CD14-positive monocyte (primary cell): ENCODE data around the gene CCM2. TPM values are rescaled to one million over a fixed set of nuclear protein-coding genes. Genes with fewer than 3 reads are reported as not detected.

Experiments
- DNase-seq, 3 donors: peaks; one replicate each; pipeline ENCODE4 v3.0.0-alpha.2; 2011 to 2022
- H2AFZ ChIP-seq: 2 replicates; pipeline ENCODE4 v1.6.0; 2012; ENCODE audit warnings: mild to moderate bottlenecking, low read depth, low read length, inconsistent platforms; ENCODE audit not compliant: insufficient read depth, poor library complexity, severe bottlenecking
- H3K27ac ChIP-seq, 2 donors: 1 replicate in 1 of 2; 2 replicates in 1 of 2; pipeline ENCODE4 v1.5.1; 2012 to 2013; ENCODE audit warnings: low read length in 2 of 2, control low read depth in 1 of 2, inconsistent platforms in 1 of 2, low read depth in 1 of 2, mild to moderate bottlenecking in 1 of 2
- H3K27me3 ChIP-seq, 2 donors: one replicate each; pipeline versions ENCODE4 v1.6.0 to v1.6.1; 2011 to 2013; ENCODE audit warnings: low read length in 2 of 2; ENCODE audit not compliant: control insufficient read depth in 2 of 2, insufficient read depth in 2 of 2
- H3K36me3 ChIP-seq, 2 donors: replicated peaks in 1 of 2; 1 replicate in 1 of 2; 2 replicates in 1 of 2; pipeline versions ENCODE4 v1.5.1 to v1.6.1; 2012 to 2013; ENCODE audit warnings: low read length in 2 of 2, control low read depth in 1 of 2, inconsistent platforms in 1 of 2, mild to moderate bottlenecking in 1 of 2; ENCODE audit not compliant: insufficient read depth in 2 of 2, control insufficient read depth in 1 of 2
- H3K4me1 ChIP-seq, 2 donors: 1 replicate in 1 of 2; 2 replicates in 1 of 2; pipeline versions ENCODE4 v1.5.1 to v1.6.1; 2012 to 2013; ENCODE audit warnings: low read length in 2 of 2, control low read depth in 1 of 2, inconsistent platforms in 1 of 2, mild to moderate bottlenecking in 1 of 2, moderate library complexity in 1 of 2; ENCODE audit not compliant: insufficient read depth in 2 of 2, control insufficient read depth in 1 of 2
- H3K4me2 ChIP-seq: replicated peaks from 2 replicates; pipeline ENCODE3; 2012; ENCODE audit warnings: low read length, moderate library complexity, mild to moderate bottlenecking; ENCODE audit not compliant: poor library complexity, severe bottlenecking; ENCODE audit errors: extremely low read depth
- H3K4me3 ChIP-seq, 3 experiments: fragments of 200-600 bp in 1 of 3; sonication (generic) in 1 of 3; replicated peaks in 1 of 3; 1 replicate in 2 of 3; 2 replicates in 1 of 3; pipeline ENCODE4 v1.5.1; 2011 to 2013; ENCODE audit warnings: low read length in 3 of 3, mild to moderate bottlenecking in 3 of 3, control low read depth in 2 of 3, low read depth in 2 of 3, inconsistent platforms in 1 of 3, moderate library complexity in 1 of 3
- H3K79me2 ChIP-seq: 2 replicates; pipeline ENCODE4 v1.6.0; 2012; ENCODE audit warnings: mild to moderate bottlenecking, control low read depth, inconsistent platforms, low read length, moderate library complexity; ENCODE audit not compliant: insufficient read depth
- H3K9ac ChIP-seq: 2 replicates; pipeline ENCODE4 v1.6.0; 2017; ENCODE audit warnings: low read length, mild to moderate bottlenecking; ENCODE audit not compliant: insufficient read depth, poor library complexity, severe bottlenecking
- H3K9me3 ChIP-seq, 2 donors: replicated peaks in 1 of 2; 1 replicate in 1 of 2; 2 replicates in 1 of 2; pipeline versions ENCODE4 v1.5.1 to v1.6.1; 2012 to 2013; ENCODE audit warnings: low read length in 2 of 2, control low read depth in 1 of 2; ENCODE audit not compliant: control insufficient read depth in 1 of 2, insufficient read depth in 1 of 2
- H4K20me1 ChIP-seq: 2 replicates; pipeline ENCODE4 v1.6.0; 2012; ENCODE audit warnings: mild to moderate bottlenecking, low read length, control low read depth, moderate library complexity; ENCODE audit not compliant: insufficient read depth
- H3K27ac Mint-ChIP-seq, 7 donors: one replicate each; pipeline ENCODE4 v1.8.0; 2020; ENCODE audit warnings: mild to moderate bottlenecking in 7 of 7, mixed read lengths in 7 of 7, moderate library complexity in 6 of 7, inconsistent platforms in 2 of 7
- H3K27me3 Mint-ChIP-seq, 3 donors: one replicate each; pipeline ENCODE4 v1.8.0; 2021 to 2022; ENCODE audit warnings: low read depth in 3 of 3, mild to moderate bottlenecking in 3 of 3, mixed read lengths in 3 of 3, moderate library complexity in 3 of 3, inconsistent platforms in 1 of 3
- H3K36me3 Mint-ChIP-seq, 2 donors: one replicate each; pipeline ENCODE4 v1.8.0; 2020; ENCODE audit warnings: mixed read lengths in 2 of 2, inconsistent platforms in 1 of 2, mild to moderate bottlenecking in 1 of 2
- H3K4me1 Mint-ChIP-seq: one replicate; pipeline ENCODE4 v1.8.0; 2020; ENCODE audit warnings: mild to moderate bottlenecking, mixed read lengths
- H3K4me3 Mint-ChIP-seq, 2 donors: one replicate each; pipeline ENCODE4 v1.8.0; 2020; ENCODE audit warnings: mild to moderate bottlenecking in 2 of 2, mixed read lengths in 2 of 2, moderate library complexity in 1 of 2
- H3K9me3 Mint-ChIP-seq, 7 donors: one replicate each; pipeline ENCODE4 v1.8.0; 2020 to 2022; ENCODE audit warnings: mixed read lengths in 7 of 7, mild to moderate bottlenecking in 6 of 7, moderate library complexity in 6 of 7, inconsistent platforms in 2 of 7
- WGBS: methylation state at CpG from one replicate; pipeline ENCODE4 v1.1.5; 2013; ENCODE audit warnings: missing lambda C conversion rate; ENCODE audit not compliant: insufficient coverage; 5-methylcytosine and 5-hydroxymethylcytosine counted together
- intact Hi-C, 2 donors: fragments of 100-400 bp; cut with micrococcal nuclease; formaldehyde crosslinking; loops; one replicate each; pipeline versions ENCODE4 v1.15.0 to v1.15.1; 2023
- polyA plus RNA-seq, 3 donors: library from polyadenylated mRNA; depleted of rRNA in 1 of 3; unstranded in 2 of 3; stranded (reverse) in 1 of 3; fragments of 300-500 nt in 2 of 3; fragments of >200 nt in 1 of 3; fragmentation: Illumina TruSeq in 2 of 3; gene quantifications; 1 replicate in 2 of 3; 2 replicates in 1 of 3; pipeline ENCODE4 v1.2.3, GENCODE V29; 2012 to 2021
- TF ChIP-seq, protein P1 (sequence below): fragments of 200-600 bp; IDR thresholded peaks from one replicate; pipeline ENCODE4 v1.8.0; 2022; ENCODE audit warnings: antibody characterized with exemption, mild to moderate bottlenecking

Gene CCM2
- polyA plus RNA-seq, 3 donors, result 38.5 to 102 (median 51.4) TPM

DNA sequence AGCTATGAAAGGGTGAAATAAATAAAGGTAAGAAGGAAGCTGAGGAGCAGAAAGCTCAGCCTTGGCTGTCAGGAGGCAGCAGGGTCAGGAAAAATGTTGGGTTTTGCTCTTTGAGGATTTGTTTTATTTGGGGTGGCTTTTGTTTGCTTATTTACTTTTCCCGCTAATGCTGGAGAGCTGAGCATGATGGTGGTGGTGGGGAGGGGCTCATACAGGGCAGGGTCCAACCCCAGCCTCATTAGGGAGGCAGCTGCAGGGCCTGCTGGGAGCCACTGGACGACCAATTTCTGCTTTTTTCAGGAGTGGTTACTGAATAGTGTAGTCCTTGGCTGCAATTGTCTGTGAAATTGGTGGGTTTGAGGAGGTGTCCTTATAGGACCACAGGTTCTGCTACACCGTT lies 36.3 kb downstream of the CCM2 start:
- H4K20me1 ChIP-seq, result peaks cover 99% of the 10 kb centered on the region
- peak overlapping the region; percentile 38 for H3K4me2 ChIP-seq
- no peak overlapping the region for H2AFZ ChIP-seq
- H3K9me3 Mint-ChIP-seq, result no peaks in the 10 kb centered on the region
- H3K27ac ChIP-seq, result peak overlapping the region in 1 of 2 donors; percentile 61
- no peaks in the 10 kb centered on the region for H3K9me3 ChIP-seq
- H3K27ac Mint-ChIP-seq, result peak overlapping the region in 6 of 7 donors; percentile 53 to 88 (median 78)
- WGBS, result 18% methylated on average over 3 of the region's 3 CpGs
- TF ChIP-seq, protein P1, sequence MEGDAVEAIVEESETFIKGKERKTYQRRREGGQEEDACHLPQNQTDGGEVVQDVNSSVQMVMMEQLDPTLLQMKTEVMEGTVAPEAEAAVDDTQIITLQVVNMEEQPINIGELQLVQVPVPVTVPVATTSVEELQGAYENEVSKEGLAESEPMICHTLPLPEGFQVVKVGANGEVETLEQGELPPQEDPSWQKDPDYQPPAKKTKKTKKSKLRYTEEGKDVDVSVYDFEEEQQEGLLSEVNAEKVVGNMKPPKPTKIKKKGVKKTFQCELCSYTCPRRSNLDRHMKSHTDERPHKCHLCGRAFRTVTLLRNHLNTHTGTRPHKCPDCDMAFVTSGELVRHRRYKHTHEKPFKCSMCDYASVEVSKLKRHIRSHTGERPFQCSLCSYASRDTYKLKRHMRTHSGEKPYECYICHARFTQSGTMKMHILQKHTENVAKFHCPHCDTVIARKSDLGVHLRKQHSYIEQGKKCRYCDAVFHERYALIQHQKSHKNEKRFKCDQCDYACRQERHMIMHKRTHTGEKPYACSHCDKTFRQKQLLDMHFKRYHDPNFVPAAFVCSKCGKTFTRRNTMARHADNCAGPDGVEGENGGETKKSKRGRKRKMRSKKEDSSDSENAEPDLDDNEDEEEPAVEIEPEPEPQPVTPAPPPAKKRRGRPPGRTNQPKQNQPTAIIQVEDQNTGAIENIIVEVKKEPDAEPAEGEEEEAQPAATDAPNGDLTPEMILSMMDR, result no peak
- peak overlapping the region; percentile 9 to 61 for H3K4me3 Mint-ChIP-seq
- H3K4me1 ChIP-seq, result peaks cover 17 to 36% of the 10 kb centered on the region in 2 donors
- peaks cover 49% of the 10 kb centered on the region for H3K4me1 Mint-ChIP-seq
- peak overlapping the region in 1 of 3 experiments; percentile 2 for H3K4me3 ChIP-seq
- H3K9ac ChIP-seq, result no peak overlapping the region
- intact Hi-C loops, result no loop called here
- H3K36me3 ChIP-seq, result peaks cover 35 to 50% of the 10 kb centered on the region in 2 donors
- H3K79me2 ChIP-seq, result peaks cover 88% of the 10 kb centered on the region
- H3K27me3 Mint-ChIP-seq, result peaks cover 0 to 2% (median 2%) of the 10 kb centered on the region in 3 donors
- no peak for DNase-seq
- H3K27me3 ChIP-seq, result no peaks in the 10 kb centered on the region
- peaks cover 44 to 77% of the 10 kb centered on the region in 2 donors for H3K36me3 Mint-ChIP-seq

DNA sequence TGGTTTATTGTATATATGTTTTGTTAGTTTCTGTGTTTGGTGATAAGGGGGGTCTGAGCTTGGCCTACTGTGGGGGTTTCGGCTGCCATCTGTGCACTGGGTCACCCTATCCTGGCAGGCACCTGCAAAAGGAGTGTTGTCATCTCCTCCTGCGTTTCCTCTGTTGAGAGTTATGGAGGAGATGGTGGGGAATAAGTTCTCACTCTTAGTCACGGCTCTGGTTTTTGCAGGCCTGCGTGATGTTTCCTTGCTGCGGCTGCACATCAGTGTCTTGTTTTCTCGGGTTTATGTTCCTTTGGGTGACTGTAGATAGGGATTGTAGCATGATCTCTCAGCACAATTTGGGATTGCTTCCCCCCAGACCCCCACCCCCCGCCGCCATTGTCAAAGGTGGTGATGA lies 36.8 kb downstream of the CCM2 start:
- peaks cover 49 to 77% of the 10 kb centered on the region in 2 donors for H3K36me3 Mint-ChIP-seq
- peak overlapping the region in 6 of 7 donors; percentile 16 to 84 (median 74) for H3K27ac Mint-ChIP-seq
- Histone ChIP-seq H3K4me1 (peaks cover 17 to 32% of the 10 kb centered on the region in 2 donors), H3K27ac (peak overlapping the region in 1 of 2 donors; percentile 61), H3K27me3 (no peaks in the 10 kb centered on the region), H3K9me3 (no peaks in the 10 kb centered on the region), H3K4me3 (no peak overlapping the region), H3K9ac (no peak overlapping the region), H2AFZ (no peak overlapping the region), H3K79me2 (peaks cover 88% of the 10 kb centered on the region), H3K36me3 (peaks cover 40 to 53% of the 10 kb centered on the region in 2 donors), H4K20me1 (peaks cover 99% of the 10 kb centered on the region), H3K4me2 (peak overlapping the region; percentile 38)
- H3K4me3 Mint-ChIP-seq, result no peak overlapping the region
- 21% methylated on average over 4 of the region's 8 CpGs for whole genome bisulfite sequencing
- no peak for DNase-seq
- intact Hi-C loops, result no loop called here
- no peaks in the 10 kb centered on the region for H3K9me3 Mint-ChIP-seq
- peaks cover 46% of the 10 kb centered on the region for H3K4me1 Mint-ChIP-seq
- peaks cover 0 to 2% (median under 1%) of the 10 kb centered on the region in 3 donors for H3K27me3 Mint-ChIP-seq
- TF ChIP-seq, protein P1, result no peak
